Measurements from ENCODE around the gene TMEM87B.

Gene TMEM87B

DNA sequence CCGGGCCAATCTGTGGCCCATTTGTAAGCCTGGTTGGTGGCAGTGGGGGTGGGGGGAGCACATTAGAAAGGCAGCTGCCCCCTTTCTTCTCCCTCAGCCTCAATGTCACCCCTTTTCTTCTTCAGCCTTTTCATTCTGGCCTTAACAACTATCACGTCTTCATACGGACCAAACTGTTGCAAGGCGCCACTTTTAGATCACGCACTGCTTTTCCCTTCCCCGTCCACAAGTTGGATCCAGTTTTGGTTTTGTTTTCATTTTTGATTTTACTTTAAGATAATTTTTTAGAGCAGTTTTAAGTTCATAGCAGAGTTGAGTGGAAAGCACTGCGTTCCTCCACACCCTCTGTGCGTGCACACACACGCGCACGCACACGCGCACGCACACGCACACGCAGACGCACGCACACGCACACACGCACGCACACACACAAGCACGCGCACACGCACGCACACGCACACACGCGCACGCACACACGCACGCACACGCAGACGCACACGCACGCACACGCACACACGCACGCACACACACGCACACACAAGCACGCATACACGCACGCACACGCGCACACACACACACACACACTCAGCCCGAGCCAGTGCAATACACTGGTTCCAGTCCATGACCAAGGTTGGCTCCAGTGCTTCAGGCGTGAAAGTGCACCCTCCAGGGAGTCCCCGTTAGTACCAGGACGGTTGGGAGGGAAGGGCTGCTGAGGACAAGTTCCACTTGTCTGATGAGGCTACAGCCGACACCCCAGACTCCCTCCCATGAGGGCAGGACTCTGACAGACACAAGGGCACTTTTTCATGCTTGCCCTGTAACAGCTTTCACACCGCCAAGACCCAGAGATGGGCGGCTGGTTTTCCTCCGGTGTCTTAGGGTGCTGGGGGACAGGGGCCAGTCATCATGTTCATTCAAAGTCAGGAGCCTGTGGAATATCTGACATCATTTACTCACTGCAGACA, 105.5 kb downstream of the TMEM87B start:
- Histone ChIP-seq H3K9ac (ENCODE audit: low read depth, low read length) (no peak overlapping the region), H3K9me3 (ENCODE audit: control insufficient read depth, insufficient read depth, low read length) (no peaks in the 10 kb centered on the region), H3K36me3 (ENCODE audit: insufficient read depth, low read length) (no peaks in the 10 kb centered on the region; the same call in 1 of the 2 replicates), H3K4me1 (ENCODE audit: insufficient read depth, low read length) (no peaks in the 10 kb centered on the region; the same call in 1 of the 2 replicates)

- Histone ChIP-seq H3K9me3 (ENCODE audit: control insufficient read depth, insufficient read depth, low read length) (no peaks in the 10 kb centered on the region), H3K9ac (ENCODE audit: low read depth, low read length) (no peak overlapping the region), H3K36me3 (ENCODE audit: insufficient read depth, low read length) (no peaks in the 10 kb centered on the region), H3K4me1 (ENCODE audit: insufficient read depth, low read length) (no peaks in the 10 kb centered on the region)
Measured at GRCh38 chr2:112161431-112162145, 106.5 kb downstream of the TMEM87B start.

GRCh38 chr2:112162341-112162740, 107.3 kb downstream of the TMEM87B start:
- Histone ChIP-seq H3K9me3 (ENCODE audit: control insufficient read depth, insufficient read depth, low read length) (no peaks in the 10 kb centered on the region), H3K4me1 (ENCODE audit: insufficient read depth, low read length) (no peaks in the 10 kb centered on the region), H3K36me3 (ENCODE audit: insufficient read depth, low read length) (no peaks in the 10 kb centered on the region), H3K9ac (ENCODE audit: low read depth, low read length) (no peak overlapping the region)

- Histone ChIP-seq H3K9me3 (ENCODE audit: control insufficient read depth, insufficient read depth, low read length) (no peaks in the 10 kb centered on the region), H3K9ac (ENCODE audit: low read depth, low read length) (no peak overlapping the region), H3K36me3 (ENCODE audit: insufficient read depth, low read length) (no peaks in the 10 kb centered on the region), H3K4me1 (ENCODE audit: insufficient read depth, low read length) (no peaks in the 10 kb centered on the region)
Measured at GRCh38 chr2:112162956-112163355, 107.9 kb downstream of the TMEM87B start.

GRCh38 chr2:112163541-112163981, 108.5 kb downstream of the TMEM87B start:
- Histone ChIP-seq H3K4me1 (ENCODE audit: insufficient read depth, low read length) (no peaks in the 10 kb centered on the region), H3K9ac (ENCODE audit: low read depth, low read length) (no peak overlapping the region), H3K36me3 (ENCODE audit: insufficient read depth, low read length) (no peaks in the 10 kb centered on the region), H3K9me3 (ENCODE audit: control insufficient read depth, insufficient read depth, low read length) (no peaks in the 10 kb centered on the region)

GRCh38 chr2:112164876-112165275, 109.8 kb downstream of the TMEM87B start:
- H3K36me3 ChIP-seq (ENCODE audit: insufficient read depth, low read length): no peaks in the 10 kb centered on the region

GRCh38 chr2:112165296-112165695, 110.2 kb downstream of the TMEM87B start:
- H3K36me3 ChIP-seq (ENCODE audit: insufficient read depth, low read length): no peaks in the 10 kb centered on the region
- no peaks in the 10 kb centered on the region for H3K9me3 ChIP-seq (ENCODE audit: control insufficient read depth, insufficient read depth, low read length)
- no peak overlapping the region for H3K9ac ChIP-seq (ENCODE audit: low read depth, low read length)
- H3K4me1 ChIP-seq (ENCODE audit: insufficient read depth, low read length): no peaks in the 10 kb centered on the region

More at GRCh38 chr2:112164876-112165275, 109.8 kb downstream of the TMEM87B start:
- no peak overlapping the region for H3K9ac ChIP-seq (ENCODE audit: low read depth, low read length)
- no peaks in the 10 kb centered on the region for H3K9me3 ChIP-seq (ENCODE audit: control insufficient read depth, insufficient read depth, low read length)
- H3K4me1 ChIP-seq (ENCODE audit: insufficient read depth, low read length): no peaks in the 10 kb centered on the region

DNA sequence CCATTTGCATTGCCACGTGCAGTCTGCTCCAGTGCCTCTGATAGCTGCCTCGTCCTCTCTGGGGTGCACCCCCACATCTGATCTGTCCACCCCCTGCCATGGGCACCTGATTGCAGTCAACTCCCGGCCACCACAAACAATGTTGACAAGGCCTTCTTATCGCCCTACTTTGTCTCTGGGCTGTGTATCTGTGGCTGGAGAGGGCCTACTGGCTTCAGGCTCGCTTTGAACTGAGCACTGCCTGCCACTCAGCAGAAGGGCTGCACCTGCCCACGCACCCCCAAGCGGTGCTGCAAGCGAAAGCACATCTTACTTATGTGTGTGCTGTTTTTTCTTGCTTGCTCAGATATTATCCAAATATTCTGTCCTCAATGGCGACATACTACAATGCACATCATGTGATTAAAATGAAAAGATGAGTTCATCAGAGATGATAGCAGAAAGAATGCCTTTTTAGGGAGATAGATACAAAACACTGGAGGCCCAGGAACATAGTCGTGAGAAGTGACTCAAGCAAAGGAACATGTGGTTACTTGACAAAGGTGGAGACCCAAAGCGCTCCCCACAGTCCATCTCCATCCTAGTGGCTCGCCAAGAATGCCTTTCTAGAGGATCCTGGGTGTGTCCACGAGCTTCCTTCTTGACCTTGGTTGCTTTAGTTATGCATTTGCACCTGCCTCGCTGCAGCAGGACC, 111.9 kb downstream of the TMEM87B start:
- Histone ChIP-seq H3K9me3 (ENCODE audit: control insufficient read depth, insufficient read depth, low read length) (no peaks in the 10 kb centered on the region), H3K4me1 (ENCODE audit: insufficient read depth, low read length) (no peaks in the 10 kb centered on the region), H3K36me3 (ENCODE audit: insufficient read depth, low read length) (no peaks in the 10 kb centered on the region), H3K9ac (ENCODE audit: low read depth, low read length) (no peak overlapping the region)

DNA sequence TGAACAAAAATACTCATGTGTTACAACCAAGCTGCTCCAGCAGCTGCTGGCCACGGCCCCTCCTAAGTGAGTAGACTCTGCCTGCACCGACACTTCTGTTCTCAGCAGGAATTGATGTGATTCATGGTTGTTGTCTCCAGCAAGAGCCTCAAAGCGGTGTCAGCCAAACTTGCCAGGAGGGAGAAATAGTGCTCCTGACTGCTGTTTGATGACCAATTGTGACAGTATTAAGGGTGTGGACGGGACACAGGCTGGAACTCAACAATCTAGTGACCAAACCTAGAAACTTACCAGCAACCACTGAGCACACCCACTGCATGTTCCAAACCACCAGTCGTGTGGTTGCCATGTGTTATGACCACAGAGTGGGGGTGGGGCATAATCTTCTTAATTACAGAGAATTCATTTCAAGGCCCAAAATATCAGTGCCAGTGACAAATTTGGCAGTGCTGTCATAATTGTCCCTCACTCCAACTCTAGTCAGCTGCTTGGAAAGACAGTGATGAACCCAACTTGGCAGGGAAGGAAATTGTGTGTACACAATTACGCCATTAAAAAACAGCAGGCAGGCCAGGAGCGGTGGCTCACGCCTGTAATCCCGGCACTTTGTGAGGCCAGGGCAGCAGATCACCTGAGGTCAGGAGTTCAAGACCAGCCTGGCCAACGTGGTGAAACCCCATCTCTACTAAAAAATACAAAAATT, 113.5 kb downstream of the TMEM87B start:
- Histone ChIP-seq H3K36me3 (ENCODE audit: insufficient read depth, low read length) (no peaks in the 10 kb centered on the region), H3K9ac (ENCODE audit: low read depth, low read length) (no peak overlapping the region), H3K4me1 (ENCODE audit: insufficient read depth, low read length) (no peaks in the 10 kb centered on the region), H3K9me3 (ENCODE audit: control insufficient read depth, insufficient read depth, low read length) (no peaks in the 10 kb centered on the region)

Data from ES-I3 (cell line).